ENCODE measurements around the gene SLC35D1.

The SLC35D1 gene

DNA sequence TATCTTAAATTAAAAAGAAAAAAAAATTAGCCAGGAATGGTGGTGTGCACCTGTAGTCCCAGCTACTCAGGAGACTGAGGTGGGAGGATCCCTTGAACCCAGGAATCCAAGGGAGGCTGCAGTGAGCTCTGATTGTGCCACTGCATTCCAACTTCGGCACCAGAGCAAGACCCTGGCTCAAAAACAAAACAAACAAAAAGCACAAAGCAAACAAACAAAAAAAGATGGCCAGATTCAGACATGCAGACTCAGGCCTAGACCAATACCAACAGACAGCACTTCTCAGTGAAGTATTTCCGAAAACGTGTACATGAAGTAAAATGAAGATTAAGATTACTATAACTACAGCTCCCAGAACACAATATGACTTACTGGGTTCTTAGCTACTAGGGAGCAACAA, 10.6 kb downstream of the SLC35D1 start:
- no peak for DNase-seq

DNA sequence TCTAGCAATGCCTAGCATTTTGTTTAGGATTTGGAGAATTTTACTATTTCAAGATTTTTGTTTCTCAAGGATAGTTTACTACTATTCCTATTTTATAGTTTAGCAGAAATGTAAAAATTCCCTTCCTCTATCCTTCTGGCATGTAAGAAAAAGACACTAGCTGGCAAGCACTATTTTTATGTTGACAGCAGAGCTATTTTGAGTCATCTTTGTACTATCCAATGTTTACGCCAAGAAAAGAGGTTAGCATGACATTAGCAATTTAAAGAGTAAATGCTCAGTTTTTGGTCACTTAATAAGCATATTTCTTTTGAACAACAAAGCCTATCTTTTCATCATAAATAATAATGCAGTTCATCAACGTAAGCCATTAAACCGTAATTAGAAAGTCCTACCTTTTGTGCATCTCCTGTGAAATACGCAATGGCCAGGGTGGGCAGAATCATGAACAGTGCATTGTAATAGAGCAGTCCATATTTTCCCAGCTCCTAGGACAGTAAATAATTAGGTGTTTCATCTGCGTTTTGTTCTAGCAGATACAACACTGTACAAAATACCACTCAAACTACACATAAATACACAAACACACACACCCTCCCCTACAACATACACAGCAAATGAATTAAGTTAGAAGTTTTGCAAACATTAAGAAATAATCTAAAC, 12.0 kb downstream of the SLC35D1 start:
- DNase-seq: no peak

DNA sequence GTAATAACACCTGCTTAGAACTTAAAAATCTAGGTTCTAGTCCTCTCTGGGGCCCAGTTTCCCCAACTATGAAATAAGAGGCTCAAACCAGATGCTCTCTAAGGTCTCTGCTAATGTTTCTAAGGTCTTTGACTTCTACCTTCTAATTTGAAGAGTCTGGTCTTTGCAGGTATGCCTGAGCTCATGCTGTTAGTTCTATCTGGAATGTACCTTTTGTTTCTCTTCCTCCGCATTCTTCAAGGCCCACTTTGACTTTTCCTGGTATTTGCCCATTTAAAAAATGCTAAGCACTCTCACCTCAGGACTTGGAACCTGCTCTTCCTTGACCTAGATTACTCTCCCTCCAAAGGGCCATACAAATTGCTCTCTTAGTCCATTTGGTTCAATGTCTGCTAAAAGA, 13.5 kb downstream of the SLC35D1 start:
- DNase-seq: no peak

DNA sequence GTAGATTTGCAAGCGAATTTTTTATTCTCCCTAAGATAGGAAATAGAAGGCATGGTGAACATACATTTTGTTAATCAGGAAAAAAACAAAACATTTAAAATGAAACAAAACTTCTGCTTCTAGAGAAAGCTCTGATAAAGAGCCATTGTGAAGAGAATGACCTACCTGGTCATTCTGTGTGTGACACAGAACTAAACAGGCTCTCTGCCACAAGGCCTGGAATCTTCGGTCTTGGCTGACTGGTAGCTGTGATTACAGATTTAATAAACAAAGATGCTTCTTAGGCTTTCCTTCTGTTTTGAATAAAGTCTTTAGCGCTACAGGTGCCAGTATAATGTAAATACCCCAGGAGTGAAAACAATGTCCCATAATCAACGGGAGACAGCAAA, 22.1 kb downstream of the SLC35D1 start:
- DNase-seq: no peak

DNA sequence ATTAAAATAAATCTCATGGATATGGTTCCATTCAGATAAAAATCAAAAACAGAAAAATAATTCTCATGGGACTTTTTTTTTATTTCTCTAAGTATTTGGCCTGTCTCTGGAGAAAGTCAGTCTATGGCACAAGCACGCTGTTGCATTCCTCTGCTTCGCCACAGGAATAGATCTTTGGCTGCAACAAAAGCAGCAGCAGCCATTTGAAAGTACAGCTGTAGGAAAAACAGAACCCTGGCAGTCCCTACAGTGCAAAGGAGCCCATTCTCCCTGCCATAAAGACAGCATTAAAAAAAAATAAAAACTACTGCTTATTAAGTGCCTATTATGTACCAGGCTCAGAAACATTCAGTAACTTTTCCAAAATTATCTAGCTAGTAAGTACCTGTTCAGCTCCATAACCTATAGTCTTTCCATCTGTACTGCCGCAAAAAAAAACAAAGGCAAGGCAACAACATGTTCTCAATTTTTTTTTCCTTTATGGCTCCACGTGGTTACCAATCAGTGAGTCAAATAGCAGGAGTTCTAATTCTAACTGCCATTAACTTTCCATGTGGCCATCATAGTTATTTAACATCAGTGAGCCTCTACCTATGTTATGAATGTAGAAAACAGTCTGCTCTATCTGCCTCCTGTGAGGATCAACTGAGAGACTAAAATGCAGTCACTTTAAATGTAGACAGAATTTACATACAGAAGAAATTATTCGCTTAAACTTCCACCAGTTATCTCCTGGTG, 22.7 kb downstream of the SLC35D1 start:
- no peak for DNase-seq

DNA sequence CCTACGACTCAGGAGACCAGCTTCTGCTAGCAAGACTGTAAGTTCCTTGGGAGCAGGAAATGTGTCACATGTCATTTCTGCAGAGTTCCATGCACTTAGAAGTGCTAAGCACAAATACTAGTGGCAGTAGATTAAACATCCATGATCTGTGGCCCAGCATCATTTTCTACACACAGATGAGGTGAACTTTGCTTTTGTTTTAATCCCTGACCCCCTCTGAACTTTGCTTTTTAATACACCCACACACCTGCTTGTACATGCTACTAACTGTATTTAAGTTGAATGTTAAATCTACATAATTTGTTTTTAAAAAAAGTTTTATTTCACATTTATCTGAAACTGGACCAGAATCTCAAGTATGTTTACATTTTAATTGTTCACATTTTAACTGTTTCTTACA, 24.5 kb downstream of the SLC35D1 start:
- no peak for DNase-seq

DNA sequence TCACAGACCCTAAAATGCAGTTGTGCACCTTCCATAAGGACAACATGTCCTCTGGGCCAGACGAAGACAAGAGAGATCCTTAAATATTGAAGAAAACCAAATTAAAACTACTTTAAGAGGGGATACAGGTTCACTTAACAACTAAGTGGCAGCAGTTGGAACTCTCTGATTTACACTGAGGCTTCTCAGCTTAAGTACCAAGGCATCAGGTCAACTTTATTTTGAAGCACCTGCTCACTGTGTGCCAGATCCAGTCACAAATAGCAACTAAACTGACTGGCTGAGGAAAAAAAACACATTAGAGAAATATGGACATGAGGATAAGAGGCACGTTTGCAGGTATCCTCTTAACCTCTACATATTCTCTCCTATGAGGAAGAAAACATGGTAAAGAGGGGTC, 33.2 kb downstream of the SLC35D1 start:
- no peak for DNase-seq

DNA sequence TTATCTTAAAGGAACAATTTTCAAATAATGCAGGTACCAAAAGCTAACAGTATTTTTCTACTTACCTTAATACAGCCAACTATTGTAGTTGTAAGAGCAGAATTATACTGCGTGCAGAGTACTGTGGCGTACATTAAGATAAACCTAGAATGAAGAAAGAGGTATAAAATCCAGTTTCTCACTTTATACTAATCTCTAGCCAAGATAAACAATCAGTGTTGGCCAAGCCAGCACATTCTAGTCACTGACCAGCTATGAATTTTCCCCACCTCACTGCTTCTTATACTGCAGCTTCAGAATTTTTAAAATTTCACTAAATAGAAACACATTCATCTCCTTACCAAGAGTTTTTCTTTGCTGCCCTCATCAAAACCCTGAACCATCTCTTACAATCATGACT, 33.6 kb downstream of the SLC35D1 start:
- no peak for DNase-seq

DNA sequence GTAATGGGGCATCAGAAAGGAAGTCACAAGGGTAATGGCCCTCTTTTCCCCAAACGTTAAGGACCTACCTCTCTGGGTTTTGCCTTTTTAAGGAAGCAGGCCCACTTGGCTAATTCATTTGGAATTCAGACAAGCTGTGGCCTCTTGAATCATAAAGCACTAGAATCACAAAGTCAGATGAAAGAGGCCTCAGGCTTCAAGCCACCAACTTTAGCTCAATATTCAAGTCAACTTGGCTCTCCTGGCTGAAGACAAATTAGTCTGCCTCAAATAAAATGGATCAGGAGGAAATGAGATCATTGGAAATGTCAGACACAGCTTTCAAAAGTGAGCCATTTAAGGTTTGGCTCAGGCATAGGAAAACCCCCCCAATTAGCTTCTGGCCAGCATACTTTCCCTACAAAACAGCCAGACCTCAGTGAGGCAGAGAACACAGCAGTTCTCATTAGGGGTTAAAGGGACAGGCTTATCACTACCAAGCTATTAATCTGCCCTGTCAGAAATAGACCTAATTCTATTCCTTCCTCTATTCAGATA, 34.3 kb downstream of the SLC35D1 start:
- DNase-seq: no peak

DNA sequence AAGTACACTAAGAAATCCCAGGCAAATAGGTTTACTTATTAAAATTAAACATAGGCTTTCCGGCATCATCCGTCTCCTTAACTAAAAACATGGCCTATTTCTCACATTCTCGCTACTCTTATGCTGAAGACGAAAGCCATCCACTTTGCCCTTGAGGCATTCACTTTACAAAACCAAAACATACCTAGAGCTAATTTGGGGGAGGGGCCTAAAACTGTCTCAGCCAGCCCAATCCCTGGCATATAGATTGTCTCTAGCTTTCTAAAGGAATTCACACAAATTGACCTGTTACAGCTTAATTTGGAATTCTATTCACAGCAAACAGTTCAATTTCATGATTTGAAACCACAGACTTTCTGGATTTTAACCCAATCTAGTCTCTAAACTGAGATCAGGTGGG, 34.8 kb downstream of the SLC35D1 start:
- DNase-seq: no peak

DNA sequence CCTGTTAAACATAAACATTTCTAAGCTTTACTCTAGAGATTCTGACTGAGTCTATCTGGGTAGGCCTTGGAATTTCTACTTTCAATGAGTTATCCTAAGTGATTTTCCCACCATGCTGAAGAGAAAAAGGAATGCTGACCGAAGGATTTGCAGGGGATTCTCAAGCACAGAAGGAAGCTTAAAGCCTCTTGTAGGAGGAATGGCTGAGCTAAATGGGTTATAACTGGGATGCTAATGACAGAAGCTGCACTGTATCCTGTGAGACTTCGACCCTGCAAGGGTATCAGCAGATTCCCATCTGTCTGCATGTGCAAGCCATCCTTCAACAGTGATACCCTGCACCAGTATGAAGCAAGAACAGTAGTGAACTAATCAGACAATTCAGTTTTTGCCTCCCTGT, 35.4 kb downstream of the SLC35D1 start:
- no peak for DNase-seq

DNA sequence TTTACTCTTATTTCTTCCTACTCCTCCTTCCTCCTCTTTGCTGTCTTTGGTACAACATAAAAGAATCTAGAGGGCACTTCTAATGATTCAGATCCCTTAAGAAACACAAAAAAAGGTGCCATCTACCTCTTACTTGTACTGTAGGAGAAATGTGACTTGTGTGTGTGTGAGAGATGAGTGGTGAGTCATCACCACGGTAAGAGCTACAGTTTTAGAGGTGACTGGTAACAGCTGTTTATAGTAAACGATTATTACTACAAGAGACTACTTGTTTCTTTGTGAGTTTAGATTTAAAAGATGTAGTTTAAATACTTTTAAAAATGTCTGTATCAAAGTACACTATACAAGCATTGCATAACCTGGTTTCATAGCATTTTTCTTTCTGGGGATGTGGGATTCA, 40.4 kb downstream of the SLC35D1 start:
- DNase-seq: no peak

DNA sequence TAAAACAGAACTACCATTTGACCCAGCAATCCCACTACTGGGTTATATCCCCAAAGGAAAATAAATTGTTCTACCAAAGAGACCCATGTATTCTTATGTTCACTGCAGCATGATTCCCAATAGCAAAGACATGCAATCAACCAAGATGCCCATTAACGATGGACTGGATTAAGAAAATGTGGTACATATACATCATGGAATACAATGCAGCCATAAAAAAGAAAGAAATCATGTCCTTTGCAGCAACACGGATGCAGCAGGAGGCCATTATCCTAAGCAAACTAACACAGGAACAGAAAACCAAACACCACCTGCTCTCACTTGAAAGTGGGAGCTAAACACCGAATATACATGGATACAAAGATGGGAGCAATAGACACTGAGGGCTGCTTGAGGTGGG, 44.2 kb downstream of the SLC35D1 start:
- DNase-seq: no peak

DNA sequence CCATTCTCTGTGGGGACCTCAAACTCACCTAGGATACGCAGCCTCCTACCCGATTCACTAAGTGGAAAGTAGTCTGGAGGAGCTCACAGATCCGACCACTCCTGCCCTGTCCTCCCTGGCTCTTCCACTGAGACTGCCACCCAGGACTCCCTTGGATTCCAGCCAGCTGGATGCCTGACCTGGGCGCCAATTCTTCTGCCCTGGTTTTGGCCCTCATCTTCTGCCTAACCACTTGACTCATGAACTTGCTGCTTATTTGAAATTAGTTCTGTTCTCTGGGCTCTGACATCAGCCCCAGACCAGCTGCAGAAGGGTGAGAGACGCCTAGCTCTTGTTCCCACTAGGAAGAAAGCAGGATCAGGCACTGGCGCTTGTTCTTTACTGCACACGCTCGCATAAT, 48.9 kb downstream of the SLC35D1 start:
- DNase-seq: no peak

DNA sequence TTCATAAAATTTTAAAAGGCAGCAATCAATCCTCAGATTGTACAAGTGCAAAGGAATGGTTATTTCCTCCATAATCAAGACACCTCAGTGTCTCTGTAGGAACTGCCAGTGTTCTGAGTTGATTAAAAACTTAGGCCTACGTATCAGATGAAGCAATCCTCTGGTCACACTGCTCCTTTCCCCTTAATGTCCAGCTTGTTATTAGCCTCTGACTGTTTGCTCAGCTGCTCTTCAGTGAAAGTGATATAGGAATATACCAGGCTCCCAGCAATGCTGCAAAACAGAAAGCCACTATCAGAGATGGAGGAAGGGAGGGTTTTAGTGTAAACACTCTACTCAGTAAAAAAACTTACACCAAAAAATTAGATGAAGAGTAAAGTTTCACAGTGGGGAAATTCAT, 49.8 kb downstream of the SLC35D1 start:
- DNase-seq: no peak

DNA sequence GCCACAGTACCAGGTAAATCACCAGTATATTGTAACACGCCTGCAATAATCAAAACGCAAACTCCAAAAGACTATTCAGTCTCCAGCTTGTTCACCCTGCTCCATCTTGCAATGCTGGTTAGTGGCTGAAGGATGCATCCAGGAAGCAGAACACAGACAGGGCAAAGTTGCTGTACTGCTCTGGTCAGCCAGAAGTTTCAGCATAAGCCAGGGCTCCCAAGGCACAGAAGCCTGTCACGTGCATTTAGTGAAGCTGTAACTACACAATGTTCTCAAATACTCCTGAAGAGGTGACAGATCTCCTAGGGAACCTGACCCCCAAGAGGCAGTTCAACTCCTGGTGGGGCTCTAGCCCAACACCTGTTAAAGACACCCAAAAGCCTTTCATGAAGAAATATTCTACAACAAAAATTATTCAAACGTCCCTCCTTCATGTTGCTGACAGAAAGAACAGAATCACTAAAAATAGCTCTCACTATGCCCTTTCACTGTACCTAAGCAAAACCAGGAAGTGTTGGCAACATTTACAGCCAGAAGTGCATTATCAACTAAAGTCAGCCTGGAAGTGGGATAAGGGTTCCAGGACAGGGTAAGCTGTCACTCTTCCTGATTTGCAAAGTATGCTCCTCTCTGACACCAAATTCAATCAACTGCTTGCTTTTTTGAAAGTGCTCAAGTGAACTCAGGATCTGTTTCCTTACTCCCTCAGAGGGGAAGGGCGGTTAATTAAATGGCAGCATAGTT, 52.1 kb downstream of the SLC35D1 start:
- no peak for DNase-seq

DNA sequence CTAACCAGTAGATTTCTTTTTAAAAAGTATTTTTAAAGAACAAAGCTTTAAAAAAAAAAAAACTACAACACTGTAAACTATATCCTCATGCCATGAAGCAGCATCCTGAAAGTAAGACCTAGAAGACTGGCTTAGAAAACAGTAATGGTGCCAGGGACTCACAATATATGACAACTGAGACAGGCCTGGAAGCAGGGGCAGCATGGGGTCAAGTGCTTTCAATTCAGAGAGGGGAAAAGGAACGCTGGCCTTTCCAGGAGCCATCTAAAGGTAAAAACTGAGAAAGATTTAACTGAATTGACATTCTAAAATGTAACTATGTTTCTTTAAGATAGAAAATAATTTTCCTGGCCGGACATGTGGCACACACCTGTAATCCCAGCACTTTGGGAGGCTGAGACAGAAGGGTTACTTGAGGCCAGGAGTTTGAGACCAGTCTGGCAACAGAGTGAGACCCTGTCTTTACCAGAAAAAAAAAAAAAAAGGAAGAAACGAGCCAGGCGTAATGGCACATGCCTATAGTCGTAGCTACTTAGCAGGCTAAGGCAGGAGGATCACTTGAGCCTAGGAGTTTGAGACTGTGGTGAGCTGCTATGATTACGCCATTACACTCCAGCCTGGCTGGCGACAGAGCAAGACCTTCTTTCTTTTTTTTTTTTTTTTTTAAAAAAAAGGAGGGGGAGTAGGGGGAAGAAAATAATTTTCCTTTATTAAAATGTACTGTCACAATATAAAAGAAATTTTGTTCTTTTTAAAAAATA, 54.1 kb downstream of the SLC35D1 start:
- DNase-seq: no peak

DNA sequence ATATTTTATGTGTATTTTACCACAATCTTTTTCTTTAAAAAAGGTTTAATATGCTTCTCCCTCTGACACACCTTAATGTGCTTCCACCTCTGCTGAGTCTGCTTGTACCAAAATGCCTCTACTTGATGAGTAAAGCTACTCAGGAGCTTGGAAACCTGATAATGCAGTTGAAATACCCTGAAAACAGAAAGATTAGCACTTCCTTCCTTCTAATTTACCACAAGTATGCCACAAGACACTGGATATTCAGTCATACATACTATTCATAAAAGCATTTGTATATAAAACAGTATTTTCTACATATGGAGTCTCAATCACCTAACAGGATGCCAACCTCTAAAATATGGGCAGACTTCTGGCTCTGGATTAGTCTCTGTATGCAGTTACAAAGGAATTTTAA, 55.0 kb downstream of the SLC35D1 start:
- no peak for DNase-seq

DNA sequence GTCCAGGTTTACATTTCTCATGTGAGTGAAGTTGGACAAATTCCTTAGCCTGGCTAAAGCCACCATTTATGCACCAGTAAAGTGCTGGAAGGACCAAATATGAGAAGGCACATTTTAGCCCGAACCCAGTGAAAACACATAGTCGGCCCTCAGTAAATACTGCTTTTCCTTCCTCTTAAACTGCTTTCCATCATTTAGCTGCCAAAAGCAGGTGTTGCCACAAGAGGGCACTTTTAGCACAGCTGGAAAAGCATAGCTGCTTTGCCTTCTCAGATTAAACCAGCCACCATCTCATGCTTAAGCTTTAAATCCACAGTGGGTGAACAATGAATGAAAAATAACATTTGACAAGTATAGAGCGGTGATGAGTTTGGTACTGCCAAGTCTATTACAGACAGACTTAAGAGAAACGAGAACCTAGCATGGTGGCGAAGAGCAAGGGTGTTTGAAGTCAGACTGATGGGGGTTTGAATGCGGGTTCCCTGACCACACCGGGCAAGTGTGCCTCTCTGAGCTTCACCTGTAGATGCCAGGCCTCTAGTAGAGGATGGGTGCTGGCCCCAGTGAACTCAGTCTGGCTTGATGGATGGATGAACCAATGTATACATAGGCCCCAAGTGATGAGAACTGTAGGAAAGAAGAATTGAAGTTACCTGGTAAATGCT, 57.8 kb downstream of the SLC35D1 start:
- DNase-seq: peak; percentile 60

DNA sequence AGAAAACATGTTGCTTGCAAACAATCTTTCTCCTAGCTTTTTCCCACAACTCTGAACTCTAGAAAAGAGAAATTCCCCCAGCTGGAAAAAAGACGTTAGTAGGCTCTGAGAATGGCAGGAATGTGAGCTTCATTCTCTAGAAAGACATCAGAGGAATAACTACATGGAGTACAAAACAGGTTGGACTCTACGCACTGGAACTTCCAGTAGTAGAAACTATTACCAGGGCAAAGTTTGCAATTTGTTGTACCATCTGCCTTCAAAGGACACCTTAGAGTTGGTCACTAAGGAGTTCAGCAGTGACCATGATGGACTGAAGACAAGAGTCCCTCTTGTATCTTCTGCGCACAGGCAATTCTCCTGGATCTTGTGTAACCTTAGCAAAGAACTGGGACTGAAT, 60.9 kb downstream of the SLC35D1 start:
- no peak for DNase-seq

DNA sequence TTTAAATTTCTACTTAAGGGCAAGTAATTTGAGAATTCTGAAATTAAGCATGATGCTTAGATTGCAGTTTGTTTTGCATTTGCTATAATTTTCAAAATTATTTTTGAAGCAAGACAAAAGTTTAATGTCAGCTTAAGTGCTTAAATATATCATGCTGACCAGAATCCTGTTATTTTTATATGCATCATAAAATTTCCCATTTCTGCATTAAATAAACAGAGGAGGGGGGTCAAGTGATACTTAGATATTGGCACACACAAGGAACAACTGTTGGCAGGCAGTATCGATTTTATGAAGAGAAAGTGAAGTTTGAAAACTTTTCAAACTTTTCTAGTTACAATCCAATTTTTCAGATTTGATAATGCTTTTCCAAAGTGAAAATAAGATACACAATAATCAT, 68.1 kb downstream of the SLC35D1 start:
- DNase-seq: no peak

DNA sequence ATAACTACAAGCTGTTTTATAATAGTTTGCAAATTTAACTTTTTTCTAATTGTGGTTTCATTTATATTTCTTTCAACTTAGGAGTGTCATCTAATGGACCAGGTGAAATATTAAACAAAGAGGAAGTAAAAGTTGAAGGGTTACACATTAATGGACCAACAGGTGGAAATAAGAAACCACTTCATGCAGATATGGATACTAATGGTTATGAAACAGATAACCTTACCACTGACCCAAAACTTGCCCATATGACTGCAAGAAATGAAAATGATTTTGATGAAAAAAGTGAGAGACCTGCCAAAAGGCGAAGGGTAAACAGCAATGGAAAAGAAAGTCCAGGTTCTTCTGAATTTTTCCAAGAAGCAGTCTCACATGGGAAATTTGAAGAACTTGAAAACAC, 69.5 kb downstream of the SLC35D1 start:
- no peak for DNase-seq

Measured in CD4-positive, alpha-beta T cell treated with Interleukin-4 for 4 hours (primary cell).